Measurements from ENCODE around the gene HENMT1. TPM values are rescaled to one million over a fixed set of nuclear protein-coding genes. Genes with fewer than 3 reads are reported as not detected.
"Not testable (repeated sequence)": the region's sequence is repeated elsewhere in the genome, so short reads cannot be mapped to it uniquely, and the experiment has no call there.

HENMT1 gene
- total RNA-seq, 2 experiments from 2014 or later, result 26.1 to 26.4 TPM

- Mint-ChIP-seq H3K4me1 (peaks cover 18% of the 10 kb centered on the region), H3K27ac (no peak overlapping the region), H3K36me3 (peaks cover 8% of the 10 kb centered on the region), H3K27me3 (peaks cover 3% of the 10 kb centered on the region), H3K4me3 (no peak overlapping the region), H3K9me3 (no peaks in the 10 kb centered on the region)
- no peak for DNase-seq
Observed at GRCh38 chr1:108686614-108687313, 25.9 kb upstream of the HENMT1 start.

DNA sequence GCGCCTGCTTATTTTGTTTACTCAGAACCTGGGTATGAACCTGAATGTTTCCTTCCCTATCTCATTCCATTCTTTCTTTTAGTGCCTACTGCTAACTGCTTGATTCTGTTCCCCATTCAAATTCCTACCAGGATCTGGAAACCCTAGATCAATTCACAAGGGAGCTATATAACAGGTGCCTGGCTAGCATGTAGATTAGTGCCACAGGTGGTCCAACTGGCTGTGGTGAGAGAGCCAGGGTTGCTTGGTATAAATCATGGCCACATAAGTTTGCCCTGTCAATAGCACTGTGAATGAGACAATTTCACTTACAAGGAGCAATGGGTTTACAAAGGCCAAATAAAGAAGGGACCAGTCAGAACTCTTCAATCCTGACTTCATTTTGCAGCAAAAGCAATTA is 24.6 kb upstream of the HENMT1 start:
- no peak overlapping the region for H3K4me3 Mint-ChIP-seq
- peaks cover 3% of the 10 kb centered on the region for H3K27me3 Mint-ChIP-seq
- H3K4me1 Mint-ChIP-seq, result peaks cover 11% of the 10 kb centered on the region
- no peak for DNase-seq
- H3K27ac Mint-ChIP-seq, result no peak overlapping the region
- H3K9me3 Mint-ChIP-seq, result no peaks in the 10 kb centered on the region
- H3K36me3 Mint-ChIP-seq, result peaks cover 4% of the 10 kb centered on the region

- DNase-seq, H3K36me3 Mint-ChIP-seq, H3K27me3 Mint-ChIP-seq, H3K9me3 Mint-ChIP-seq, H3K4me3 Mint-ChIP-seq, H3K27ac Mint-ChIP-seq: not testable (repeated sequence)
- peaks cover 10% of the 10 kb centered on the region for H3K4me1 Mint-ChIP-seq
Observed at GRCh38 chr1:108681701-108682100, 20.8 kb upstream of the HENMT1 start.

DNA sequence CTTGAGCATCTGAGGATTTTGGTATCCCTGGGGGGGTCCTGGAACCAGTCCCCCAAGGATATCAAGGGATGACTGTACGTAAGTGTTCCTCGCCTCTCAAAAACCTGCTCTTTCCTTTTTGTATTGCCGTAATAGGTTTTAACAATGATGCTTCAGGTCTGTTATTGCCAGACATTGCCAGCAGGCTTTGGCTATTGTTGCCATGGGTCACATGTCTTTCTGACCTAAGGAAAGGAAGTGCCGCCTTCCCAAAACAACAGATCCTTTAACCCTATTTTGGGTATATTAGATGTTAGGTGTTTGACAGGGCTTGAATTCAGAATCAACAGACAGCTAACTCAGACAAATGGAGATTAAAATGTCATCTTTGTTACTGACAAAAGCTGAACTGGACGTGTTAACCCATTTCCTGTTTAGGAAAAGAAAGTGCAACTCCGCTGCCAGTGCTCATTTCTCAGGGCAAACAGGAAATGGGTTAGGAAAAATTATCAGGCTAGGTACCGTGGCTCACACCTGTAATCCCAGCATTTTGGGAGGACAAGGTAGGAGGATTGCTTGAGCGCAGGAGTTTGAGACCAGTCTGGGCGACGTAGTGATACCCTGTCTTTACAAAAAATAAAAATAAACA is 18.8 kb upstream of the HENMT1 start:
- H3K27ac Mint-ChIP-seq, result peak overlapping the region; percentile 74

GRCh38 chr1:108678706-108679105 is 17.8 kb upstream of the HENMT1 start:
- no peak overlapping the region for H3K4me3 Mint-ChIP-seq
- no peaks in the 10 kb centered on the region for H3K36me3 Mint-ChIP-seq
- peaks cover 3% of the 10 kb centered on the region for H3K27me3 Mint-ChIP-seq

More for the DNA sequence above, 18.8 kb upstream of the HENMT1 start:
- Mint-ChIP-seq H3K4me1 (peaks cover 10% of the 10 kb centered on the region), H3K9me3 (no peaks in the 10 kb centered on the region), H3K27me3 (peaks cover 3% of the 10 kb centered on the region), H3K36me3 (no peaks in the 10 kb centered on the region), H3K4me3 (peak overlapping the region; percentile 14)
- no peak for DNase-seq

DNA sequence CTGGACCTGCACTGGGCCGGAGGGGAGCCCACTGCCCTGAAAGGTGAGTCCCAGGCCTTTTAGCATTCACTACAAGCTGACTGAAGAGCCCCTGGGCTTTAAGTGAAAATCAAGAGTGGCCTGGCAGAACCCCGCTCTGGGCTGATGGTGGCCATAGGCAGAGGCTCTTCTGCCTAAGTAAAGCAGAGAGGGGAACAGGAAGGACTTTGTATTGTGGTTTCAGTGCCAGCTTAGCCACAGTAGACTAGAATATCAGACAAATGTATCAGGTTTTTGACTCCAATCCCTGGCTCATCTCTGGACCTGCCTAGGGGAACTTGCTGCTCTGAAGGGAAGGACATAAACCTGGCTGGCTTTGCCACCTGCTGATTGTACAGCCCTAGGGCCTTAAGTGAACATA is 10.2 kb upstream of the HENMT1 start:
- Mint-ChIP-seq H3K4me3 (no peak overlapping the region), H3K27me3 (peaks cover 4% of the 10 kb centered on the region), H3K27ac (no peak overlapping the region), H3K4me1 (peaks cover 23% of the 10 kb centered on the region), H3K9me3 (peaks cover 3% of the 10 kb centered on the region), H3K36me3 (no peaks in the 10 kb centered on the region)
- no peak for DNase-seq

More at GRCh38 chr1:108678706-108679105, 17.8 kb upstream of the HENMT1 start:
- no peak overlapping the region for H3K27ac Mint-ChIP-seq
- H3K9me3 Mint-ChIP-seq, result no peaks in the 10 kb centered on the region
- DNase-seq, result no peak
- peaks cover 10% of the 10 kb centered on the region for H3K4me1 Mint-ChIP-seq

- no peak overlapping the region for H3K4me3 Mint-ChIP-seq
- H3K27ac Mint-ChIP-seq, result peak overlapping the region; percentile 82
- no peak for DNase-seq
- H3K4me1 Mint-ChIP-seq, result peaks cover 23% of the 10 kb centered on the region
- H3K9me3 Mint-ChIP-seq, result peaks cover 3% of the 10 kb centered on the region
- H3K27me3 Mint-ChIP-seq, result peaks cover 4% of the 10 kb centered on the region
- H3K36me3 Mint-ChIP-seq, result no peaks in the 10 kb centered on the region
Observed at GRCh38 chr1:108670131-108670773, 9.4 kb upstream of the HENMT1 start.

DNA sequence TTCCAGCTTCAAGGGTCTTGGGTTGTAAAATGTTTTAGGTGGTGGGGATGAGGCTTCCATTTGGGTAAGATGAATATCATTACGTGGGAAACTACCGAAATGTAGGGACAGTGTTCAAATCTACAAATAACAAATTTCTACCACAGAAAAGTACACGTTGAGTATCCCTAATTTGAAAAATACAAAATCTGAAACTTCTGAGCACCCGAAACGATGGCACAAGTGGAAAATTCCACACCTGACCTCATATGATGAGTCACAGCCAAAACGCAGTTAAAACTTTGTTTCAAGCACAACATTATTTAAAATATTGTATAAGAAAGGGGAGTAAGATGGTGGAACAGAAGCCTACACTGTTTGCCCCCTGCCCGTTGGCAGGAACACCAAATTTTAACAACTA is 8.8 kb upstream of the HENMT1 start:
- peaks cover 3% of the 10 kb centered on the region for H3K9me3 Mint-ChIP-seq
- H3K36me3 Mint-ChIP-seq, result peaks cover 2% of the 10 kb centered on the region
- H3K27me3 Mint-ChIP-seq, result peaks cover 4% of the 10 kb centered on the region
- peaks cover 25% of the 10 kb centered on the region for H3K4me1 Mint-ChIP-seq
- no peak for DNase-seq
- no peak overlapping the region for H3K4me3 Mint-ChIP-seq
- peak overlapping the region; percentile 82 for H3K27ac Mint-ChIP-seq

GRCh38 chr1:108668777-108669176 is 7.9 kb upstream of the HENMT1 start:
- Mint-ChIP-seq H3K4me3 (peak overlapping the region; percentile 34), H3K4me1 (peaks cover 30% of the 10 kb centered on the region)

GRCh38 chr1:108667422-108667821 is 6.5 kb upstream of the HENMT1 start:
- H3K27ac Mint-ChIP-seq, H3K36me3 Mint-ChIP-seq, H3K9me3 Mint-ChIP-seq, H3K27me3 Mint-ChIP-seq, H3K4me3 Mint-ChIP-seq, DNase-seq: not testable (repeated sequence)
- peaks cover 38% of the 10 kb centered on the region for H3K4me1 Mint-ChIP-seq

More at GRCh38 chr1:108668777-108669176, 7.9 kb upstream of the HENMT1 start:
- Mint-ChIP-seq H3K9me3 (peaks cover 3% of the 10 kb centered on the region), H3K36me3 (peaks cover 2% of the 10 kb centered on the region), H3K27me3 (peaks cover 4% of the 10 kb centered on the region), H3K27ac (peak overlapping the region; percentile 63)
- DNase-seq, result no peak

- peaks cover 4% of the 10 kb centered on the region for H3K27me3 Mint-ChIP-seq
- DNase-seq, result no peak
- H3K36me3 Mint-ChIP-seq, result peaks cover 2% of the 10 kb centered on the region
- H3K4me3 Mint-ChIP-seq, result no peak overlapping the region
- no peak overlapping the region for H3K27ac Mint-ChIP-seq
- H3K9me3 Mint-ChIP-seq, result peaks cover 3% of the 10 kb centered on the region
- H3K4me1 Mint-ChIP-seq, result peaks cover 36% of the 10 kb centered on the region
Observed at GRCh38 chr1:108665771-108666170, 4.9 kb upstream of the HENMT1 start.

GRCh38 chr1:108665067-108665466 is 4.2 kb upstream of the HENMT1 start:
- no peak for DNase-seq
- Mint-ChIP-seq H3K4me3 (no peak overlapping the region), H3K9me3 (peaks cover 3% of the 10 kb centered on the region), H3K36me3 (peaks cover 5% of the 10 kb centered on the region), H3K27me3 (peaks cover 4% of the 10 kb centered on the region), H3K27ac (no peak overlapping the region), H3K4me1 (peaks cover 38% of the 10 kb centered on the region)

DNA sequence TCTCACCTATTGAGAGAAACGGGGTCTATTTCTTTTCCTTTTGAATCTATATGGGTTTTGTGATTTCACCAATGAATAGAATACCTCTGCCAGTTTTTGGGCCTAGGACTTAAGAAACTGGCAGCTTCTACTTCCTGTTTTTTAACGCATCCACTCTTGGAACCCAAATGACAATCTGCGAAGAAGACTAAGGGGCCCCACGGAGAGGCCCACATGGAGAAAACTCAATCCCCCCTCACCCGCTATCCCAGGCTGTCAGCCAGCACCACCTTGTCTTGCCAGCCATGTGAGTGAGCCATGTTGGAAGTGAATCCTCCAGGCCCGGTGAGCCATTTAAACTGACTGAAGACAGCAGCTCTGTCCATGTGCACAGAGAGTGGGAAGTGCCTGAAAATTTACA is 3.6 kb upstream of the HENMT1 start:
- Mint-ChIP-seq H3K27ac (no peak overlapping the region), H3K4me1 (peaks cover 37% of the 10 kb centered on the region), H3K4me3 (no peak overlapping the region), H3K27me3 (peaks cover 4% of the 10 kb centered on the region), H3K9me3 (peaks cover 3% of the 10 kb centered on the region), H3K36me3 (peaks cover 10% of the 10 kb centered on the region)
- no peak for DNase-seq

DNA sequence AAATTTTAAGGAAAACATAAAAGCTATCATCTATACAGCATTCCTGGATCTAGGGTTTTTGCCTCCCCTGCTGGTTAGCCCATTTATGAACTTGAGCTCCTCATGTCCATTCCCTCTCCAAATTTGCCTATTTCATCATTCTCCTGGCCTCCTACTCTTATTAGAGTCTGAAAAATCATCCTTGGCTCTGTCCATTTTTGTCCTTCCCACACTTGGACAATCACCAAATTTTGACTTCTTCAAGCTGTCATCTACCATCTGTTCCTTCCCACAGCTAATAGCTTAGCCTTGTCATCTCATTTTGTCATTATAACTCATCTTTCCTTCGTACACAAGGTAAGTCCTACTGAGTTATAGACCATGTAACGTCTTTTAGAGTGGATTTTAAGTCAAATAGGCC is 2.2 kb upstream of the HENMT1 start:
- DNase-seq, result no peak
- H3K36me3 Mint-ChIP-seq, result peaks cover 12% of the 10 kb centered on the region
- H3K27me3 Mint-ChIP-seq, result no peaks in the 10 kb centered on the region
- no peaks in the 10 kb centered on the region for H3K9me3 Mint-ChIP-seq
- peaks cover 32% of the 10 kb centered on the region for H3K4me1 Mint-ChIP-seq
- no peak overlapping the region for H3K4me3 Mint-ChIP-seq
- H3K27ac Mint-ChIP-seq, result peak overlapping the region; percentile 97

GRCh38 chr1:108657356-108658080 is 3.4 kb downstream of the HENMT1 start:
- no peak for DNase-seq
- Mint-ChIP-seq H3K27ac (peak overlapping the region; percentile 22), H3K4me1 (peaks cover 33% of the 10 kb centered on the region), H3K9me3 (peaks cover 3% of the 10 kb centered on the region), H3K4me3 (no peak overlapping the region), H3K27me3 (no peaks in the 10 kb centered on the region), H3K36me3 (peaks cover 25% of the 10 kb centered on the region)
